Effector memory CD4-positive, alpha-beta T cell (primary cell): ENCODE data around the gene MEOX2.

Experiments
- DNase-seq, 3 donors: peaks; one replicate each; pipeline ENCODE4 v3.0.0-alpha.2; 2020
- H3K27ac ChIP-seq: 2 replicates; pipeline ENCODE4 v1.7.0; 2013; ENCODE audit warnings: mild to moderate bottlenecking, low read length, moderate library complexity; ENCODE audit not compliant: insufficient read depth, poor library complexity, severe bottlenecking
- H3K27me3 ChIP-seq: replicated peaks from 2 replicates; pipeline ENCODE4 v1.7.0; 2013; ENCODE audit warnings: mild to moderate bottlenecking, low read length; ENCODE audit not compliant: insufficient read depth, control insufficient read depth, poor library complexity, severe bottlenecking
- H3K36me3 ChIP-seq: 2 replicates; pipeline ENCODE4 v1.7.0; 2013; ENCODE audit warnings: mild to moderate bottlenecking, low read length, moderate library complexity; ENCODE audit not compliant: control insufficient read depth, insufficient read depth
- H3K4me1 ChIP-seq: 2 replicates; pipeline ENCODE4 v1.7.0; 2013; ENCODE audit warnings: low read length, mild to moderate bottlenecking; ENCODE audit not compliant: control insufficient read depth, insufficient read depth, poor library complexity, severe bottlenecking
- H3K4me3 ChIP-seq: 2 replicates; pipeline ENCODE4 v1.7.0; 2013; ENCODE audit warnings: low read length, low read depth, mild to moderate bottlenecking; ENCODE audit not compliant: insufficient read depth, poor library complexity, severe bottlenecking
- H3K9me3 ChIP-seq: 2 replicates; pipeline ENCODE4 v1.7.0; 2013; ENCODE audit warnings: mild to moderate bottlenecking, low read length, moderate library complexity; ENCODE audit not compliant: control insufficient read depth

The MEOX2 gene

GRCh38 chr7:15625466-15625865, 61.0 kb downstream of the MEOX2 start:
- H3K9me3 ChIP-seq, result no peaks in the 10 kb centered on the region
- no peak for DNase-seq
- no peak overlapping the region for H3K4me3 ChIP-seq
- H3K4me1 ChIP-seq, result no peaks in the 10 kb centered on the region
- no peaks in the 10 kb centered on the region for H3K27me3 ChIP-seq
- H3K27ac ChIP-seq, result no peak overlapping the region
- H3K36me3 ChIP-seq, result no peaks in the 10 kb centered on the region

DNA sequence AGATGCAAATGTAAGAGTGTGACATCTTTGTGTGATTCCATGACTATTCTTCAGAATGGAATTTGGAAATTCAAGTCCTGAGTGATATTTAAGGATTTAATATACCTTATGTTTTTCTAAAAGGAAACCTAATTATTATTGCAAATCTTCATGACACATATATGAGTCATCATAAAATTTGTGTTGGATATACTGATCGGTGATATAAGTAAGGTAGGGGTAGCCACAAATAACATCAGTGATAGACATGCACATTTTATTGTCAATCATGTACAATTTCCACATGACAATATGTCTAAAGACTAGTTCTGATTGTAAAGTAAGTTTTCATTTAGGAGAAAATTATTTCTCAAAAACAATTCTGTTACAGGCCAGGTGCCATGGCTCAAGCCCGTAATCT, 65.0 kb downstream of the MEOX2 start:
- H3K9me3 ChIP-seq, result no peaks in the 10 kb centered on the region
- no peaks in the 10 kb centered on the region for H3K4me1 ChIP-seq
- no peaks in the 10 kb centered on the region for H3K36me3 ChIP-seq
- H3K27me3 ChIP-seq, result no peaks in the 10 kb centered on the region
- no peak overlapping the region for H3K27ac ChIP-seq
- DNase-seq, result no peak
- no peak overlapping the region for H3K4me3 ChIP-seq

GRCh38 chr7:15620491-15621185, 65.8 kb downstream of the MEOX2 start:
- no peaks in the 10 kb centered on the region for H3K9me3 ChIP-seq
- no peak overlapping the region for H3K27ac ChIP-seq

GRCh38 chr7:15618275-15618674, 68.2 kb downstream of the MEOX2 start:
- Histone ChIP-seq H3K4me3 (no peak overlapping the region), H3K27ac (no peak overlapping the region), H3K27me3 (no peaks in the 10 kb centered on the region), H3K9me3 (no peaks in the 10 kb centered on the region), H3K4me1 (no peaks in the 10 kb centered on the region), H3K36me3 (no peaks in the 10 kb centered on the region)
- DNase-seq, result no peak

More at GRCh38 chr7:15620491-15621185, 65.8 kb downstream of the MEOX2 start:
- H3K4me3 ChIP-seq, result no peak overlapping the region
- no peaks in the 10 kb centered on the region for H3K27me3 ChIP-seq
- H3K36me3 ChIP-seq, result no peaks in the 10 kb centered on the region
- no peaks in the 10 kb centered on the region for H3K4me1 ChIP-seq
- no peak for DNase-seq

GRCh38 chr7:15612205-15612604, 74.3 kb downstream of the MEOX2 start:
- H3K9me3 ChIP-seq, result no peaks in the 10 kb centered on the region
- H3K4me1 ChIP-seq, result no peaks in the 10 kb centered on the region
- no peak overlapping the region for H3K4me3 ChIP-seq
- DNase-seq, result no peak
- no peaks in the 10 kb centered on the region for H3K27me3 ChIP-seq
- H3K27ac ChIP-seq, result no peak overlapping the region
- H3K36me3 ChIP-seq, result no peaks in the 10 kb centered on the region

DNA sequence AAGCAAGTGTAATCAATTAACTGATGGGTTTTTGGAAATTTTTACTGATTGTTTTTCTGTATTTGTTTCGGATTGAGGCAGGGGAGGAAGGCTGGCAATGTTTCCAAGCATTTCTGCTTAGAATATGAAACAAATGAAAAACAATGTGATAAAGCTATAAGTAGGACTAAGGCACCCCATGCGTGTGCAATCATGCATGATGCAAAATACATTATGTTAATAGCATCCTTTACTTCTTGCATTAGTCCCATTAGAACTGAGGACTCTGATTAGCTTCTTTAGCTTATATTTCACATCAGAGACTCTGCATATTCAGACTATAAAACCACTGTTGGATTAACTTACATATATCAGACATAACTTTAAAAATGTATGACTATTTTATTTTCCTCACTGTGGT, 76.0 kb downstream of the MEOX2 start:
- Histone ChIP-seq H3K27me3 (no peaks in the 10 kb centered on the region), H3K27ac (no peak overlapping the region), H3K9me3 (no peaks in the 10 kb centered on the region), H3K4me3 (no peak overlapping the region), H3K36me3 (no peaks in the 10 kb centered on the region), H3K4me1 (no peaks in the 10 kb centered on the region)
- DNase-seq, result no peak

DNA sequence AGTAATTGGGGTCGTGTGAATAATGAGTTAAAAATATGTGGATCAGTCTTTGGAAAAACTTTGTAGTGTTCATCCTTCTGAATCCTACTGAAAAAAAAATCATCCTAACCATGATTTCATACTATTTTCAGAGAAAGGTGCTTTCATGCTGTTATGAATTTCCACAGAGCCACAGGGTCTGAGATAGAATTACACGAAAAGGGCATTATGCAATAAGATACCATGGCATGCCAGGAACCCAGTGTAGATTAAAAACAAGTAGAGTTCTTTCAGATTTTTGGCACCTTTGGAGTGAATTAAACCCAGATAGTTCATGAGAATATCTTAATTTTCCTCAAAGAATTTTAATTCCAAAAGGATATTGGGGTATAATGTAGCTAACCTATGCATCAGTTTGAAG, 77.2 kb downstream of the MEOX2 start:
- Histone ChIP-seq H3K27me3 (no peaks in the 10 kb centered on the region), H3K4me3 (no peak overlapping the region), H3K36me3 (no peaks in the 10 kb centered on the region), H3K27ac (no peak overlapping the region), H3K4me1 (no peaks in the 10 kb centered on the region), H3K9me3 (no peaks in the 10 kb centered on the region)
- no peak for DNase-seq

GRCh38 chr7:15607529-15608210, 78.8 kb downstream of the MEOX2 start:
- Histone ChIP-seq H3K4me3 (no peak overlapping the region), H3K27me3 (no peaks in the 10 kb centered on the region), H3K4me1 (no peaks in the 10 kb centered on the region), H3K27ac (no peak overlapping the region), H3K36me3 (no peaks in the 10 kb centered on the region), H3K9me3 (no peaks in the 10 kb centered on the region)
- no peak for DNase-seq

DNA sequence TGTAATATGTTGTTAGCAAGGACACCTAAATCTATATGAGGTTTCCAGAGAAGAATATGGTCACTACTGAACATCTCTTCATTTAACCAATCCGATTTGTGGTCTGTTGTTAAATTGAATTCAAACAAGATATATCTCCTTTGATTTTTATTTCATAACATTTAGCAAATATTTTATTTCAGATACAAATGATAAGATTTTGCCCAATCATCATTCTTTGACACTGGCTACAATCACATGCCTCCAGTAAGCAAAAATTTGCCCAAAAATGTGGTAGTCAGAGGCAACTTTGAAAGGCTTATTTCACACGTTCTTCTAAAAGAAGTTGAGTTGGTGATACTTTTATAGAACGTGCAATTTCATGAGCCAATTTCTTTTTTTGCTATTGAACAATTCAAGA, 79.9 kb downstream of the MEOX2 start:
- Histone ChIP-seq H3K4me3 (no peak overlapping the region), H3K27me3 (no peaks in the 10 kb centered on the region), H3K9me3 (no peaks in the 10 kb centered on the region), H3K4me1 (no peaks in the 10 kb centered on the region), H3K27ac (no peak overlapping the region), H3K36me3 (no peaks in the 10 kb centered on the region)
- no peak for DNase-seq

GRCh38 chr7:15604166-15604565, 82.3 kb downstream of the MEOX2 start:
- Histone ChIP-seq H3K9me3 (no peaks in the 10 kb centered on the region), H3K36me3 (no peaks in the 10 kb centered on the region), H3K27ac (no peak overlapping the region), H3K4me1 (no peaks in the 10 kb centered on the region), H3K27me3 (no peaks in the 10 kb centered on the region), H3K4me3 (no peak overlapping the region)
- DNase-seq, result no peak
